H1 (cell line): Measurements from ENCODE around the gene MRPL11.

Source experiments
- BRCA1 ChIP-seq: IDR thresholded peaks from 2 replicates; pipeline ENCODE4 v1.6.1; 2012; ENCODE audit warnings: low read depth, low read length, improper control_type of control experiment
- CEBPB ChIP-seq: IDR thresholded peaks from 2 replicates; pipeline ENCODE4 v1.6.1; 2012; ENCODE audit warnings: low read depth, low read length
- CREB1 ChIP-seq: IDR thresholded peaks from 2 replicates; pipeline ENCODE4 v1.6.1; 2012; ENCODE audit warnings: inconsistent platforms
- SIN3A ChIP-seq, 2 experiments: IDR thresholded peaks in 1 of 2; conservative IDR thresholded peaks in 1 of 2; 2 replicates each; pipeline ENCODE4 v1.6.1; 2011 to 2012; ENCODE audit warnings: low read length in 2 of 2, improper control_type of control experiment in 1 of 2, low read depth in 1 of 2, mild to moderate bottlenecking in 1 of 2
- SRF ChIP-seq: IDR thresholded peaks from 2 replicates; pipeline ENCODE4 v1.6.1; 2011; ENCODE audit warnings: mild to moderate bottlenecking, low read depth, low read length, moderate library complexity
- YY1 ChIP-seq: IDR thresholded peaks from 2 replicates; pipeline ENCODE4 v1.6.1; 2011; ENCODE audit warnings: low read depth, mild to moderate bottlenecking, low read length
- TF ChIP-seq, protein P1 (sequence below), 3 experiments: IDR thresholded peaks; 1 replicate in 2 of 3; 2 replicates in 1 of 3; pipeline versions ENCODE4 v1.5.1 to v1.6.1; 2011; ENCODE audit warnings: low read length in 3 of 3, mild to moderate bottlenecking in 3 of 3, inconsistent platforms in 2 of 3, low read depth in 1 of 3, moderate library complexity in 1 of 3; ENCODE audit not compliant: insufficient read depth in 1 of 3; ENCODE audit errors: control extremely low read depth in 1 of 3
- TF ChIP-seq, protein P2 (sequence below): IDR thresholded peaks from 2 replicates; pipeline ENCODE4 v1.6.1; 2011; ENCODE audit warnings: low read depth, mild to moderate bottlenecking, low read length; ENCODE audit not compliant: insufficient read depth

DNA sequence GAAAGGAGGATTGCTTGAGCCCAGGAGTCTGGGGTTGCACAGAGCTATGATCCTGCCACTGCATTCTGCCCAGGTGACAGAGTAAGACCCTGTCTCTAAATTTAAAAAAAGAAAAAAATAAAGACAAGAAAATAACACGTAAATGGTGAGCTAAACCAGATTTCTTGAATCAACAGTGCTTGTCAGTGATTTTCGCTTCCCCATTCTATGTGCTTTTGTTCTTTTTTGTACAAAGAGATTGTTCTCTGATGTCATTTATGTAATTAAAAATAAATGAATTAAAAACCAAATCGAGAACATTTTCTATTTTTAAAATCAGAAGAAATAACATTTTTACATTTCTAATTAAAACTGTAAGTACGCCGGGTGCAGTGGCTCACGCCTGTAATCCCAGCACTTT lies 47.3 kb downstream of the MRPL11 start:
- TF ChIP-seq YY1 (no peak), BRCA1 (no peak), CREB1 (no peak), SRF (no peak), CEBPB (no peak), SIN3A (conservative IDR thresholded peaks at IDR 0.05 in 1 of 2, IDR thresholded peaks at IDR 0.05 in 1 of 2; ENCODE audit: low read depth in 1 of 2, low read length in 2 of 2) (no peak)
- TF ChIP-seq, protein P1, sequence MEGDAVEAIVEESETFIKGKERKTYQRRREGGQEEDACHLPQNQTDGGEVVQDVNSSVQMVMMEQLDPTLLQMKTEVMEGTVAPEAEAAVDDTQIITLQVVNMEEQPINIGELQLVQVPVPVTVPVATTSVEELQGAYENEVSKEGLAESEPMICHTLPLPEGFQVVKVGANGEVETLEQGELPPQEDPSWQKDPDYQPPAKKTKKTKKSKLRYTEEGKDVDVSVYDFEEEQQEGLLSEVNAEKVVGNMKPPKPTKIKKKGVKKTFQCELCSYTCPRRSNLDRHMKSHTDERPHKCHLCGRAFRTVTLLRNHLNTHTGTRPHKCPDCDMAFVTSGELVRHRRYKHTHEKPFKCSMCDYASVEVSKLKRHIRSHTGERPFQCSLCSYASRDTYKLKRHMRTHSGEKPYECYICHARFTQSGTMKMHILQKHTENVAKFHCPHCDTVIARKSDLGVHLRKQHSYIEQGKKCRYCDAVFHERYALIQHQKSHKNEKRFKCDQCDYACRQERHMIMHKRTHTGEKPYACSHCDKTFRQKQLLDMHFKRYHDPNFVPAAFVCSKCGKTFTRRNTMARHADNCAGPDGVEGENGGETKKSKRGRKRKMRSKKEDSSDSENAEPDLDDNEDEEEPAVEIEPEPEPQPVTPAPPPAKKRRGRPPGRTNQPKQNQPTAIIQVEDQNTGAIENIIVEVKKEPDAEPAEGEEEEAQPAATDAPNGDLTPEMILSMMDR (IDR thresholded peaks at IDR 0.05; ENCODE audit: control extremely low read depth in 1 of 3, insufficient read depth in 1 of 3, low read depth in 1 of 3, low read length in 3 of 3), result no peak
- TF ChIP-seq, protein P2, sequence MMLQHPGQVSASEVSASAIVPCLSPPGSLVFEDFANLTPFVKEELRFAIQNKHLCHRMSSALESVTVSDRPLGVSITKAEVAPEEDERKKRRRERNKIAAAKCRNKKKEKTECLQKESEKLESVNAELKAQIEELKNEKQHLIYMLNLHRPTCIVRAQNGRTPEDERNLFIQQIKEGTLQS, result no peak
